HCT116 (cell line): ENCODE data around the gene BLNK.

Experiments used
- EZH2 ChIP-seq: fragments of 200-600 bp; sonication (generic); IDR thresholded peaks from 2 replicates; pipeline ENCODE4 v1.6.1; 2017; ENCODE audit warnings: antibody characterized with exemption, mixed run types
- POLR2A ChIP-seq: IDR thresholded peaks from 2 replicates; pipeline ENCODE4 v1.7.0; 2011; ENCODE audit warnings: borderline replicate concordance; ENCODE audit not compliant: insufficient read depth, insufficient read length; ENCODE audit errors: extremely low read depth
- TCF7L2 ChIP-seq: IDR thresholded peaks from 2 replicates; pipeline ENCODE4 v1.7.0; 2011; ENCODE audit warnings: borderline replicate concordance, inconsistent platforms; ENCODE audit not compliant: insufficient read depth, insufficient read length; ENCODE audit errors: extremely low read depth
- ZNF274 ChIP-seq: fragments of 200-500 bp; sonication (Bioruptor generic); IDR thresholded peaks from 2 replicates; pipeline ENCODE4 v1.6.1; 2014; ENCODE audit warnings: mild to moderate bottlenecking, low read depth, low read length, inconsistent platforms
- TF ChIP-seq, protein P1 (sequence below), 3 experiments: fragments of 200-600 bp in 1 of 3; sonication (generic) in 1 of 3; IDR thresholded peaks in 2 of 3; conservative IDR thresholded peaks in 1 of 3; 2 replicates each; pipeline ENCODE4 v1.5.1; 2012 to 2017; ENCODE audit warnings: low read depth in 2 of 3, low read length in 2 of 3, antibody characterized with exemption in 1 of 3, borderline replicate concordance in 1 of 3, control low read depth in 1 of 3, mild to moderate bottlenecking in 1 of 3, mixed read lengths in 1 of 3, mixed run types in 1 of 3, moderate library complexity in 1 of 3; ENCODE audit not compliant: insufficient read depth in 1 of 3

DNA sequence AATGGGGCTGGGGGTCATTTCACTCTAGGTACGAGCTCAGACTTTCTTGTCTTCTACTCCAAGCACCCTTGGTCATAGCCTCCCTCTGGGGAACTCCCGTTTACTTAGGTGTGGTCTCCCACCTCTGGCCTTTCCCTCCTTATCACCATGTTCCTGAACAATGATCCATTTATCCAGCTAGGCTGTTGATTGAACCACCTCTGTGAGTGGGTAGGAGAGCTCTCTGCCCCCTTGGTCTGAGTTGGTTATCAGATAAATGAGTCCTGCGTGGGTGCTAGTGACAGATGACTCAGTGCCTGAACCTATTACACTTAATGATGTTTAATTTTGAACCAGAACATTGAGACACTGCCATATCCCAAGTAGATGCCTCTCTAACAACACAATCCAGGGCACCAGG lies 9.4 kb downstream of the BLNK start:
- TF ChIP-seq ZNF274 (no peak), POLR2A (no peak), EZH2 (no peak), TCF7L2 (no peak)
- TF ChIP-seq, protein P1, sequence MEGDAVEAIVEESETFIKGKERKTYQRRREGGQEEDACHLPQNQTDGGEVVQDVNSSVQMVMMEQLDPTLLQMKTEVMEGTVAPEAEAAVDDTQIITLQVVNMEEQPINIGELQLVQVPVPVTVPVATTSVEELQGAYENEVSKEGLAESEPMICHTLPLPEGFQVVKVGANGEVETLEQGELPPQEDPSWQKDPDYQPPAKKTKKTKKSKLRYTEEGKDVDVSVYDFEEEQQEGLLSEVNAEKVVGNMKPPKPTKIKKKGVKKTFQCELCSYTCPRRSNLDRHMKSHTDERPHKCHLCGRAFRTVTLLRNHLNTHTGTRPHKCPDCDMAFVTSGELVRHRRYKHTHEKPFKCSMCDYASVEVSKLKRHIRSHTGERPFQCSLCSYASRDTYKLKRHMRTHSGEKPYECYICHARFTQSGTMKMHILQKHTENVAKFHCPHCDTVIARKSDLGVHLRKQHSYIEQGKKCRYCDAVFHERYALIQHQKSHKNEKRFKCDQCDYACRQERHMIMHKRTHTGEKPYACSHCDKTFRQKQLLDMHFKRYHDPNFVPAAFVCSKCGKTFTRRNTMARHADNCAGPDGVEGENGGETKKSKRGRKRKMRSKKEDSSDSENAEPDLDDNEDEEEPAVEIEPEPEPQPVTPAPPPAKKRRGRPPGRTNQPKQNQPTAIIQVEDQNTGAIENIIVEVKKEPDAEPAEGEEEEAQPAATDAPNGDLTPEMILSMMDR (IDR thresholded peaks at IDR 0.05 in 2 of 3, conservative IDR thresholded peaks at IDR 0.05 in 1 of 3; ENCODE audit: borderline replicate concordance in 1 of 3, insufficient read depth in 1 of 3, low read depth in 2 of 3, low read length in 2 of 3): no peak
